ENCODE results near the gene CELF4.

- peak in 1 of 2 donors; percentile 35 for TF ChIP-seq CTCF (IDR thresholded peaks at IDR 0.05; ENCODE audit: extremely low read depth in 1 of 2, insufficient read depth in 1 of 2, low read depth in 1 of 2, low read length in 2 of 2)
- peak; percentile 42 for TF ChIP-seq EZH2 (IDR thresholded peaks at IDR 0.05; ENCODE audit: borderline replicate concordance, low read depth, low read length, severe bottlenecking)
- no peak for TF ChIP-seq POLR2AphosphoS5 (IDR thresholded peaks at IDR 0.05; ENCODE audit: insufficient read depth, low read depth, low read length)
- TF ChIP-seq POLR2A (IDR thresholded peaks at IDR 0.05; ENCODE audit: low read depth, low read length) = no peak
Measured at GRCh38 chr18:37484983-37485834, 80.4 kb downstream of the CELF4 start.
